Epithelial cell of proximal tubule (primary cell): ENCODE results near the gene CDK5RAP2. TPM values are rescaled to one million over a fixed set of nuclear protein-coding genes. Genes with fewer than 3 reads are reported as not detected.

Source experiments
- DNase-seq: peaks from one replicate; pipeline ENCODE4 v3.0.0-alpha.2; 2011; ENCODE audit warnings: low read depth
- H3K4me3 ChIP-seq: 2 replicates; pipeline ENCODE4 v1.5.1; 2011; ENCODE audit warnings: low read depth, mild to moderate bottlenecking, low read length
- total RNA-seq: library from RNA; depleted of rRNA; stranded (reverse); fragments of >200 nt; gene quantifications from 2 replicates; pipeline ENCODE4 v1.2.3, GENCODE V29; 2015
- TF ChIP-seq, protein P1 (sequence below): conservative IDR thresholded peaks from 2 replicates; pipeline ENCODE4 v1.5.1; 2012; ENCODE audit warnings: low read depth, mild to moderate bottlenecking, low read length

Gene CDK5RAP2
- total RNA-seq, 1 donor from 2014 or later = 38.7 TPM

DNA sequence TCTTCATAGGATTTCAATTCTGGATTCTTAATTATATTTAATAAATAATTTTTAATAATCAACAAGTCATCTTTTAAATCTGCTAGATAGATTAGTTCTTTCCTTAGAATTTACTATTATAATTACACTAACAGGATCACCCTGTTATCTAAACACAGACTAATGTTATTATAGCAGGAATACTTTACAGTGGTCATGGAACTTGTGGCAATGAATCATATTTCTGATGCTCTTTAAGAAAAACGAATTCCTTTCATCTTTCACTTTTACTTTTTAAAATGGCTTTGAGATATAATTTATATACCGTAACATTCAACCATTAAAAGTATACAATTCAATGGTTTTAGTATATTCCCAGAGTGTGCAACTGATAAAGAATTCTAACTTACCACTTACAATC is 29.7 kb upstream of the CDK5RAP2 start:
- DNase-seq = no peak
- no peak overlapping the region for H3K4me3 ChIP-seq
- TF ChIP-seq, protein P1, sequence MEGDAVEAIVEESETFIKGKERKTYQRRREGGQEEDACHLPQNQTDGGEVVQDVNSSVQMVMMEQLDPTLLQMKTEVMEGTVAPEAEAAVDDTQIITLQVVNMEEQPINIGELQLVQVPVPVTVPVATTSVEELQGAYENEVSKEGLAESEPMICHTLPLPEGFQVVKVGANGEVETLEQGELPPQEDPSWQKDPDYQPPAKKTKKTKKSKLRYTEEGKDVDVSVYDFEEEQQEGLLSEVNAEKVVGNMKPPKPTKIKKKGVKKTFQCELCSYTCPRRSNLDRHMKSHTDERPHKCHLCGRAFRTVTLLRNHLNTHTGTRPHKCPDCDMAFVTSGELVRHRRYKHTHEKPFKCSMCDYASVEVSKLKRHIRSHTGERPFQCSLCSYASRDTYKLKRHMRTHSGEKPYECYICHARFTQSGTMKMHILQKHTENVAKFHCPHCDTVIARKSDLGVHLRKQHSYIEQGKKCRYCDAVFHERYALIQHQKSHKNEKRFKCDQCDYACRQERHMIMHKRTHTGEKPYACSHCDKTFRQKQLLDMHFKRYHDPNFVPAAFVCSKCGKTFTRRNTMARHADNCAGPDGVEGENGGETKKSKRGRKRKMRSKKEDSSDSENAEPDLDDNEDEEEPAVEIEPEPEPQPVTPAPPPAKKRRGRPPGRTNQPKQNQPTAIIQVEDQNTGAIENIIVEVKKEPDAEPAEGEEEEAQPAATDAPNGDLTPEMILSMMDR = no peak

DNA sequence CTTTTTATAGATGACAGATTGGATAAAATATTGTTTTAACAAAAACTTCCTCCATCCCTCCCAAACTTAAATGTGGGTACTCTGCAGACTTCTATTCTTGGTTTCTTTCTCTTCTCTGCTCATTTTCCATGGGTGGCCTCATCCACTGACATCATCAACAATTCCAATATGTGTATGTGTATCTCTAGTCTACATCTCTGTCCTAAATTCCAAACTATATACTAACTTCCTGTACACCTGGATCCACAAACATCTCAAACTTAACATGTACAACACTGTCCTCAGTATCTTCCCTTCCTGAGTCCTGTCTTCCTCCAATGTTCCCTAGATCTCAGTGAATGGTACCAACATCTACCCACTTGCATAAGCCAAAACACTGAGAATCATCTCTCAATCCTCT is 28.5 kb upstream of the CDK5RAP2 start:
- TF ChIP-seq, protein P1 = no peak
- no peak for DNase-seq
- no peak overlapping the region for H3K4me3 ChIP-seq

DNA sequence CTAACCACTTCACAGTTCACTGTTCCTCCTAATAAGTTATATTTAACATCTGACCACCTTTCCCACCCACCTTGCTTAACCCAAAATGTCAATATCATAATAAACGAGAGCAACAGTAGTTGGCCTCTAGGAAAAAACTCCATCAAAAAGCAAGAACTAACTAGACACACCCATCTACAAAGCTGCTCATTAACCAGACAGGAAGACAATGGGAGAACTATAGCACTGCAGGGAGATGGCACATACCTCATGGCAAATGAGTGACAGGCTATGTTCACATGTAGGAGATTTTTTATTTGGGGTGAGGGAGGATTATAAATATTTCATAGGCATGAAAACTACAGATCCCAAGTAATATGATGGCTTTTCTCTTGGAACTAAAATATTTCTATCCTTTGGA is 23.6 kb upstream of the CDK5RAP2 start:
- DNase-seq = no peak
- no peak overlapping the region for H3K4me3 ChIP-seq
- TF ChIP-seq, protein P1 = no peak

DNA sequence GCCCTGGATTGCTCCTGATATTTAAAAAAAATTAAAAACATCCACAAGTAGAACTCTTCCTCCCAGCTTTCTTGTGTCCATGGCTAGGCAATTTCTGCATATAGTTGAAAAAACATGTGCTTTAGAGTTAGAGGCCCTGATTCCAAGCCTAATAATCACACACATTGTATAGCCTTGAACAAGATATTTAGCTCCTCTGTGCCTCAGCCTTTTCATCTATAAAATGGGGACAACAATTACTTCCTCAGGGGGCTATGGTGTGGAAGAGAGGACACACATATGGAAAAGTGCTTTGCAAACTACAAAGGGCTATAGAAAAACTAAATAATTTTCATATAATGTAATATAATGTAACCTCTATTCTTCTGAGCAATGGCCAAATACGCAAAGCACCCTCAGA is 23.0 kb upstream of the CDK5RAP2 start:
- no peak for DNase-seq
- TF ChIP-seq, protein P1 = no peak
- no peak overlapping the region for H3K4me3 ChIP-seq

DNA sequence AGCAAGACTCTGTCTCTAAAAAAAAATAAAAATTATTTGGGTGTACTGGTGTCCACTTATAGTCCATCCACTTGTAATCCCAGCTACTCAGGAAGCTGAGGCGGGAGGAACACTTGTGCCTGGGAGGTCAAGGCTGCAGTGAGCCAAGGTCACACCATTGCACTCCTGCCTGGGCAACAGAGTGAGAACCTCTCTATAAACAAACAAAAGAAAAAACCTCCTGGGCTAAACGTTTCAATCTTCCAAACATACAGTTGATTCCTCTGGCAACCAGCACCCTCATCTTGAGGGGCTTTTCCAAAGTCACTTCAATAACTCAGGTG is 13.9 kb upstream of the CDK5RAP2 start:
- no peak for DNase-seq
- TF ChIP-seq, protein P1 = no peak
- H3K4me3 ChIP-seq = no peak overlapping the region

DNA sequence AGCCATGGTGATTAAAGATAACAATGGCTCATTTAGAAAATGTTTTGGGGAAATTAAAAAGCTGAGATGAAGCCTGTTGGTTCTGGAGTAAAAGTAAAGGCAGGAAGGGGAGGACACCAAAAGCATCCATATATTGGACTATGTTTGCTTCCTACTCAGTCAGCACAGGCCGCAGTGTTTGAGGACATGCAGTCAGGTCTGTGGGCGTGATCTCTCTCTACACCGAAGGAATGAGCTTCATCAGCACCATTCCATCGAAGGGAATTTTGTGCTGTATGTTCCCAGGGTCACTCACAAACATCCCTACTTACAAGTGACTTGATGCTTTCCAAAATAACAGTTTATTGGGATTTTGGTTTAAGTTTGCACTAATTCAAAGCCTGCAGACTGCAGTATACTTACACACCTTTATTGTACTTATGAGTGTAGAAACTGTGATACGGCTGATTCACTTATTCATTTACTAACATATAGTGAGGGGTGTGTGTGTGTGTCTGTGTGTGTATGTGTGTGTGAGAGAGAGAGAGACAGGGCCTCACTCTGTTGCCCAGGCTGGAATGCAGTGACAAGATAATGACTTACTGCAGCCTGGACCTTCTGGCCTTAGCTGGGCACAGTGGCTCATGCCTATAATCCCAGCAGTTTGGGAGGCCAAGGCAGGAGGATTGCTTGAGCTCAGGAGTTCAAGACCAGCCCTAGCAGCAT is 13.4 kb upstream of the CDK5RAP2 start:
- H3K4me3 ChIP-seq = no peak overlapping the region
- no peak for DNase-seq
- TF ChIP-seq, protein P1 = no peak

DNA sequence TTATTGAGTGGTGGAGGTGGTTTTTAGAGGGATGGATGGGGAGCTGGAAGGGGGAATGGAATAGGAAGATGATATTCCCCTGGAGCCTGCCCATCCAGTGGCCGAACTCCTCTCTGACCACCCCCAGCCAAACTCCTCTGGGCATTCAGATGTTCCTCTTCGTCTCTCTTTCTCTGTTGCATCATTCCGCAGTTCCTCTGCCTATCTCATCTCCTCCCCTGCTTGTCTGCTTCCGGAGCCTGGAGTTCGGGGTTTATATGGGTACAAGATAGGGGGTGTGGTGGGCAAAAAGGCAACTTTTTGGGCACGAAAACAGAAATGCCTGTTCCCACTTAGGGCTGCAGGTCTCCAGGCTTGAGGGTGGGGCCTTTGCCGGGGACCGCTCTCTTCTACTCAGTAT is 12.2 kb upstream of the CDK5RAP2 start:
- TF ChIP-seq, protein P1 = no peak
- DNase-seq = no peak
- H3K4me3 ChIP-seq = no peak overlapping the region
